Retinal pigment epithelial cell (primary cell): ENCODE measurements around the gene FZD1.

Experiments
- DNase-seq: peaks from one replicate; pipeline ENCODE4 v3.0.0-alpha.2; 2010; ENCODE audit warnings: low read depth
- H3K4me3 ChIP-seq: 2 replicates; pipeline ENCODE4 v1.5.1; 2011; ENCODE audit warnings: mild to moderate bottlenecking, low read length, control low read depth, moderate library complexity
- CTCF ChIP-seq: conservative IDR thresholded peaks from 2 replicates; pipeline ENCODE4 v1.5.1; 2011; ENCODE audit warnings: low read depth, low read length, control low read depth, inconsistent platforms

The FZD1 gene

GRCh38 chr7:91233212-91233611 is 31.0 kb upstream of the FZD1 start:
- no peak for TF ChIP-seq CTCF
- DNase-seq: no peak
- no peak overlapping the region for H3K4me3 ChIP-seq

- no peak for TF ChIP-seq CTCF
- no peak overlapping the region for H3K4me3 ChIP-seq
- DNase-seq: no peak
These were observed 28.9 kb upstream of the FZD1 start for GRCh38 chr7:91235211-91235832.

- DNase-seq: no peak
- TF ChIP-seq CTCF: no peak
- H3K4me3 ChIP-seq: no peak overlapping the region
These were observed 25.0 kb upstream of the FZD1 start for GRCh38 chr7:91239171-91239604.

- TF ChIP-seq CTCF: no peak
- no peak for DNase-seq
- no peak overlapping the region for H3K4me3 ChIP-seq
These were observed 24.5 kb upstream of the FZD1 start for GRCh38 chr7:91239772-91240171.

- no peak for DNase-seq
- no peak for TF ChIP-seq CTCF
- H3K4me3 ChIP-seq: no peak overlapping the region
These were observed 23.8 kb upstream of the FZD1 start for GRCh38 chr7:91240376-91240941.

GRCh38 chr7:91242097-91242844 is 22.0 kb upstream of the FZD1 start:
- TF ChIP-seq CTCF: no peak
- no peak overlapping the region for H3K4me3 ChIP-seq
- peak; percentile 39 for DNase-seq
